NCI-H1436 treated with DMSO at 0.1 percent for 48 hours (cell line): ENCODE measurements around the gene CHRD.
"Not testable (repeated sequence)": the region's sequence is repeated elsewhere in the genome, so short reads cannot be mapped to it uniquely, and the experiment has no call there.

Experiments used
- DNase-seq: peaks from one replicate; lab custom pipeline; 2025; lab: John Stamatoyannopoulos, UW

Gene CHRD

DNA sequence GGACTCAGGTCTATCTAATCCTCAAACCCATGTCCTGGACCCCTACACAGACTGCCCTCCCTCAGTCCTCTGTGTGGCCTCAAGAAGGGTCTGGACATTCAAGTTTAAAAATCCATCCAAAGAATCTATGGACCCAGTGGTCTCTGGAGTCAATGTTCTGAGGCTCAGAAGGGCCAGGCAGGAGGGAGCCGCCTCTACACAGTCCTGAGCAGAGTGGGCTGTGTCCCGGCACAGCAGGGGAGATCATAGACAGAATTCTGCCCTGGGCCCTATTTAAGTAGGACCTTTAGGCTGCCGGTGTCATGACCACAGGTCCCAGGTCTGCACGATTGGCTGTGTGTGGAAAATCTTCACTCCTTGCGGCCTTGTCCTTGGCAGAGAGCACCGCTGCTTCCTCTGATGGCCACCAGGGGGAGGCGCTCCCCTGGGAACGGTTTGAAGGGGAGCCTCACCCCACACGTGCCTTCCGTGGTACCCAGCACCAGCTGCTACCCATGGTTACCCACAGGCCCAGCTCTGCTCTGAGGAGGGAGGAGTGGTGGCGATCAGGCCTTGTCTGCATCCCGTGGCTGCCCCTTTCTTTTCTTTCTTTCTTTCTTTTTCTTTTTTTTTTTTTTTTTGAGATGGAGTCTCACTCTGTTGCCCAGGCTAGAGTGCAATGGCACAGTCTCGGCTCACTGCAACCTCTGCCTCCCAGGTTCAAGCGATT, 37.9 kb downstream of the CHRD start:
- DNase-seq, result peak; percentile 1

DNA sequence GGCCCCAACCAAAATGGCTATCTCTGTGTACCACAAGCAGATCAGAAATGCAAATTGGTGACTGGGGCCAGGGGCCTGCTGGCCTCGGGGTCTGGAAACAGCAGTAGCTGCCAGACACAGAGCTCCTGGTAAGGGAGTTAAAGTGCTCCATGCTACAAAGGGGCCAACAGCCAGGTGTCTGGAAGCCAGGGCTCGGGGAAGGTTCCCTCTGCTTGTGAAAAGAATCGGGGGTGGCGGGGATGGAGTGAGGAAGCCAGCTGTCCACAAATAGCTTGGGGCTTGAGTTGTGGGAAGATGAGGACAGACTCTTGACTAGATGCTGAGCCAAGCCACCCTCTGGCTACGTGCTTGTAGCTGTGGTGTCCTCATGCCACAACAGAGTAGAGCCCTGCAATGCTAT, 39.3 kb downstream of the CHRD start:
- no peak for DNase-seq

DNA sequence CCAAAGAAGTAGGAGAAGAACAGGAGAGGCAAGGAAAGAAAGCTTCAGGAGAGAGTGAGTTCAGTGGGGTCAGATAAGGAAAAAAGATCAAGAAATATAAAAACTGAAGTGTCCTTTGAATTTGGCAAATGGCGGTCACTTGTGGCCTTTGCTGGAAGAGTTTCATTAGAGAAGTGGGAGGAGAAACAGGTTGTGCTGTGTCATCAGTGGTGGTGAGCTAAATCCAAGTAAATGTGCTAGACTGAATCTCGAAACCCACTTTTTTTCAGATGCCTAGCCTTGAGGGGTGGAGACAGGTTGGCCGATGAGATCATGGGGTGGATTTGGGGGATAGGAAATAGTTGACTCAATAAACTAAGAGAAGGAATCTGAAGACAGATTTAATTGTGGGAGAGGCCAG, 43.7 kb downstream of the CHRD start:
- DNase-seq, result no peak

DNA sequence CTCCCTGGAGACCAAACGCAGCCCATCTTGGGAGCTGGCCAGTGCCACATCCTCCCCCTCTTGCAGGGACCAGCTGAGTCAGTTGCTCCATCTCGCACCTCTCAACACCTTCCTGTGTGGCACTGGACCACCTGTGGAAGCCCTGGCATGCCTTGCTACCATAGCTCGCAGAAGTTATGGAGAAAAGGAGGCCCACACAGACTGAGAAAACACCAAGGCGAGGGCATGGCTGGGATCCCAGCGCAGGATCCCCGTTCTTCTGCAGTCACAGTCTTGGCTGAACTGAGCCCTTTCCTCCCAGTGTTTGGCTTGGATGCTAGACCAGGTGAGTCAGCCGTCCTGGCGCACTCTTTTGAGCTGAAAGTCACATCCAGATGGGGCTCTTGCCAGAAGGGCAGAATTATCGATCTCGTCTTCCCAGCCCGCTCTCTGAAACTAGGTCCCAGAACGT, 46.9 kb downstream of the CHRD start:
- DNase-seq, result no peak

DNA sequence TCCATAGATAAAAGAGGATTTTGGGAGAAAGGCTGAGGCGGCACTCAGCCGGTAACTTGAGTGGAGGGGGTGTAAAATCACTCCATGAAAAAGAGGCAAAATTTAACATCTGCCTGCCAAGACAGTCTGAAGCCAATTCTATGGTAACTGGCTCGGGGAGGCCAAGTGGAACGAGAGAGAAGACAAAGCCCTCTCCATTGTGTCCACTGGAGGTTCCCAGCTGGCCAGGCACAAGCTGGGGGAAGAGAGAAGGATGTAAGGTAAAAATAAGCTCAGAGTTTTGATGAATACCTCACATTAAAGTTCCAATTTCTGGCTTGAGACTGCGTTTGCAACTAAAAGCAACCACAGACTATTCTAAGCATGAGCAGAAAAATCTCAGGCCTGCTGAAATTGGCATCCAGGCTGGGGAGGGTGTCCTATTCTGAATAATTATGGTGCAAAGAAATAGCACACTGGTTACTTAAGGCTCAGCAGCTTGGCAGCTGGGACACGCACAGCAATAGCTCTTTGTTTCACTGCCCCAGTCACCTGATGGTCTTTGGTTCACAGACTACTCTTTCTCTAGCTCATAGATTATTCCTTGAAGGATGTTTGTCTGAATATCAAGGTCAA, 48.8 kb downstream of the CHRD start:
- no peak for DNase-seq

DNA sequence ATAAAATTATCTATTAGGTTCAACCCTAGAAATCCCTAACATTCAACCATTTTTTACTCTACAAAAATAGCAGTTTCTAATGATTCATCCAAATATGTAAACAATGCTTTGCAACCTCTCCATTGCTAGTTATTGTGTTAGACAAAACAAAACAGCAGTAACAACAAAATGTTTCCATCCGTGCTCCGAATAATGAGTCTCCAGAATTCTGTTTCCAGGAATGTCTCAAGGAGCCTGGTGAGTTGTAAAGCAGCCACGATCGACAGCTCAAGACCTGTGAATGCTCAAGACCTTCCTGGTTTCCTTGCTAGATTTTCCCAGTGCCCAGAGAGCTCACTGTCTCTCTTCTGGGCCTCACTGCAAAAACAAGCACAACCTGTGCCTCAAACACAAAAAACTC, 49.9 kb downstream of the CHRD start:
- DNase-seq, result no peak

GRCh38 chr3:184430940-184431339, 51.1 kb downstream of the CHRD start:
- DNase-seq, result no peak

- DNase-seq, result not testable (repeated sequence)
These were observed 53.3 kb downstream of the CHRD start for GRCh38 chr3:184433178-184433577.

DNA sequence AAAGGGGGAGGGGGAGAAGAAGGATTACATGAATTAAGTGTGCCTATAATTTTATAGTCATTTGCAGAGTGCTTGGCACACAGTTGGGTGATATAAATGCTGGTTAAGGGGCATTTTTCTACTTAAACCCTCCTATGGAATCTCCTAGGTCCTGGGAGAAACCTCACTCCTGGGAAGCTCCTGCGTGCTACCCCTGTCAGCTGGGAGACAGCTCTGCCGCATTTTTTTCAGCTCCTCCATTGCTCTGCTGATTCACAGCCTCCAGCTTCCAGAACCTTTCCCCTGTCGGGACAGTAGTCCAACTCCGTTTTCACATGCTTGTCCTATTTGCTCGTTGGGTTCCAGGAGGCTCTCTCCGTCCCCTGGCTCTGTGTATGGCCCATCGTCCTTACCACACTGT, 59.2 kb downstream of the CHRD start:
- no peak for DNase-seq
